Stimulated activated CD4-positive, alpha-beta T cell treated with anti-CD3 and anti-CD28 coated beads, Interleukin-12 subunit alpha, Interleukin-12 subunit beta, amount 100 ng/mL, for 48 hours (primary cell): ENCODE data around the gene PLPPR5.

Experiments used
- DNase-seq, 3 donors: peaks; one replicate each; pipeline ENCODE4 v3.0.0-alpha.2; 2020; ENCODE audit warnings: low read depth in 2 of 3, low spot score in 1 of 3

PLPPR5 gene

GRCh38 chr1:98969798-98970490 is 34.7 kb downstream of the PLPPR5 start:
- no peak for DNase-seq

DNA sequence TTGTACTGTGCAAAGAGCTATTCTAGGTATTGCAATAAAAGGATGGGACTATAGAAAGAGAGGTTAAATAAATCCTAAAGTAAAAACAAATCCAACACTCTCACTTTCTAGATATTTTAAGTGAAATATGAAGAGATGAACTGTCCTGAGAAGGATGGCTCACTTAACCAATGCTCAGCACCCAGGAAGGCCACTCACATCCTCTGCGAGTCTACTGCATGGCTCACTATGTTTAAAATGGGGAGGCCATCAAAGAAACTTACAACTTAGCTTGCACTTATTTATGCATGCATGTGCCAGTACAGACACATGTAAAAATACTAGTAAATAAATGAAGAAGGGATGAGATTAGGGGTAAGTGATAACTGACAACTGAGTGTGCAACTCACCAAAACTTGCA is 37.5 kb downstream of the PLPPR5 start:
- no peak for DNase-seq

GRCh38 chr1:98965394-98965793 is 39.3 kb downstream of the PLPPR5 start:
- no peak for DNase-seq

- DNase-seq = no peak
Observed at GRCh38 chr1:98964198-98964597, 40.5 kb downstream of the PLPPR5 start.

GRCh38 chr1:98963064-98963758 is 41.5 kb downstream of the PLPPR5 start:
- DNase-seq = no peak

DNA sequence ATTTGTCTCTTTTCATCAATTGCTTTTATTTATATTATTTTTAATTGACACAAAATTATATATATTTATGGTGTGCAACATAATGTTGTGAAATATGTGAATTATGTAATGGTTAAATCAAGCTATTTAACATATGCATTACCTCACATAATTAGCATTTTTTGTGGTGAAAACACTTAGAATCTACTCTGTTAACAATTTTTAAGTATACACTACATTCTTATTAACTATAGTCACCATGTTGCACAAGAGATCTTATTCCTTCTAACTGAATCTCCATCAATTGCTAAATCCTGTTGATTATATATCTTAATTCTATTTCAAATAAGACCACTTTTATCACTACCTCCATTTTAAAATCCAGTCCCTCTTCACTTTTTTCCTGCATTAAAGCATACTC is 42.5 kb downstream of the PLPPR5 start:
- DNase-seq = no peak

DNA sequence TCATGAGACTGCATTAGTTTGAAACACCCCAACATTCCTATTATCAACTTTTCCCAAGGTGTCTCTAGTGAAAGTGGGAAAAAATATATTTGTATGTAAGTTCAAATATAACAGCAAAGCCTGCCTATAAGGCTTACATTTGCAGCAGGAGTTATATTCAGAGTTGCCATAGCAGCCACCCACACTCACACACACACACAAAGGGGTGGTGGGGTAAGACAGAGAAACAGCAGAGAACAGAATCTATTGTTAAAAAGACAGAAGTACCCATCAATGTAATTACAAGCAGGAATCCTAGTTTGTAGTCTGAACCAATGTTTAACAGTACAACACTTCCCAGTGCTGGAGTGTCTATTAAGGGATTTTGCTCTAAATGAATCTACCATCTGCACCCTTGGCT is 55.0 kb downstream of the PLPPR5 start:
- no peak for DNase-seq

- no peak for DNase-seq
Observed at GRCh38 chr1:98949166-98949565, 55.5 kb downstream of the PLPPR5 start.

DNA sequence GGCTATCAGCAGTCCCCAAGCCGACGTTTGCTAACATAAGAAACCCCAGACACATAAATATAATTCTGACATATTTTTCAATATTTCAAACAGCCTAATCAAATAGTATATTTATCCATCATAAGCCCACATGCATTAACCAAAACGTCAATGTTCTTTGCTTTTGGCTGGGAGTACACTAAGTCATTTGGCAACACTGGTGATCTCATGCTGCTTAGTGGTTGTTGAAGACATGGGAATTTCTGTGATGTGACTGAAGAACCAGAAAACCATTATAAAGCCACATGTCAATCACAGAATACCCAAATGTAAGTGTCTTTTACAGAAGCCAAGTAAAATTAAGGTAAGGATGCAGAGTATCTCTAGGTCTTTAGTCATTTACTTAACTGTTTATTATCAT is 57.6 kb downstream of the PLPPR5 start:
- no peak for DNase-seq

- DNase-seq = peak in 2 of 3 donors; percentile 5 to 27
Observed at GRCh38 chr1:98940722-98941079, 64.0 kb downstream of the PLPPR5 start.

- no peak for DNase-seq
Observed at GRCh38 chr1:98940069-98940721, 64.5 kb downstream of the PLPPR5 start.

DNA sequence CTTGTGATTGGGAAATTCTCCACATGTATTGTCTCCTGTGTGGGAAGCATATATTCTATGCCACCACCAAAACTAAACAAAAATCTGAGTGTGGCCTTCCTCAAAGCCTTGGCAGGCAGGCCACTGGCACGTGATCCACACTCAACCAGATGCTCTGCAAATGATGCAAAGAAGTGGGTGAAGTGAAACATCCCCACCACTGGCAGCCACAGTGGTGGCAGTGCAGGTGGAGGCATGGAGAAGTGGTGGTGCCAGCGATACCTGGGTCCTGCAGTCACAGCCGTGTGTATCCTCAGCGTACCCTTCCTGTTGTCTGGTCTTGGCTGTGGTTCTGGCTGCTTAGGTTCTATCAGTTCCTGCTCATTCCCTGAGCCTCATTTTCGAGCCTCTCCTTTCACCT is 65.2 kb downstream of the PLPPR5 start:
- DNase-seq = no peak

GRCh38 chr1:98937347-98937746 is 67.3 kb downstream of the PLPPR5 start:
- no peak for DNase-seq

GRCh38 chr1:98932184-98932583 is 72.5 kb downstream of the PLPPR5 start:
- DNase-seq = no peak

GRCh38 chr1:98931128-98931835 is 73.4 kb downstream of the PLPPR5 start:
- DNase-seq = no peak

DNA sequence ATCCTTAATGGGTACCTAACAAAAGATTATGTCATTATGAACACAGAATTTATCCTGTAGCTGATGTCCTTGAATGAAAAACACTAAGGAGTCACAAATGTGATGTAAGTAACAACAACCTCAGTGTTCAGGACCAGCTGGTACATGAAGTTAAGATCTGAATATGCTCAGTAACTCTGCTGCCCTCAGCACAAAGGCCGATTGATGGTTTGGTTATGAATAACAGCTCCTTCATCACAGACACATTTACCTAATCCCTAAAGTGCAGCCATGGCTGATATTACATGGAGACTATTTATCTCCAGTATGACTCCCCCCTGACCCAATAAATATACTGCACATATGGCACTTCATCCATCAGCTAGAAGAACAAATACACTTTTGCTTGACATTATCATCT is 75.2 kb downstream of the PLPPR5 start:
- DNase-seq = no peak

GRCh38 chr1:98926597-98926996 is 78.1 kb downstream of the PLPPR5 start:
- DNase-seq = no peak

DNA sequence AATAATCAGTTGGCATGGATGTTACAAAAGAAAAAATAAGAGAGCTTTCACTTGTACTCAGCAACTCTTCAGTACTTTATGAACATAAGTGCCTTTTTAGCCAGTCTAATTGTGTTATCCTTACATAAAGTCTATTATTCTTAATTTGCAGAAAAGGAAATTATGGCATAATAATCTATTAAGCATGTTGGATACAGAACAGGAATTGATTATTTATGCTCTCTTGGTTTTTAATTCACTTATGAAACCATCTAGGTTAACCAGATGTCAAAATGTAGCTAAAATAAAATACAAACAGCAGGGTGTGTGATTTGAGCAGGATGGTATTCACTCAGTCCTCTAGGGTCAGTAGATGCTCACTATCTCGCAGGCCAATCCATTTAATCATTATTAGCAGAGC is 79.7 kb downstream of the PLPPR5 start:
- DNase-seq = no peak

DNA sequence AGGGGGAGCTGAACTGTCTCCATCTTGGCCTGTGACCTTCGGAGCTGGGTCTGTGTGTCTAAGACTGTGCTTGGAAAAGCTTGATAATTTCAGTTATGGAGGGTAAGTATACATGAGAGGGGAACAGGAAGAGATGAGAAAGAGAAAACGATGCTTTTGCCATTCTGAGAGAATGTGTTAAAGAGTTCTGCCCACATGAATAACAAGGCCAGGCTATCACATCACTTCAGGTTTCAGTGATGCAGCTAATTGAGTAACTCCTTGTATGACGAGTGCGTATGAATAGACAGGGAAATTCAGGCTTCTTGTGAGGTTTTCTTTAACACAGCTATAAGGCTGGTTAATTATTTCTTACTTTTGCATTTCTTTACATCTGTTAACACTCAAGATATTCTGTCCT is 81.0 kb downstream of the PLPPR5 start:
- no peak for DNase-seq

- no peak for DNase-seq
Observed at GRCh38 chr1:98921817-98922216, 82.8 kb downstream of the PLPPR5 start.

DNA sequence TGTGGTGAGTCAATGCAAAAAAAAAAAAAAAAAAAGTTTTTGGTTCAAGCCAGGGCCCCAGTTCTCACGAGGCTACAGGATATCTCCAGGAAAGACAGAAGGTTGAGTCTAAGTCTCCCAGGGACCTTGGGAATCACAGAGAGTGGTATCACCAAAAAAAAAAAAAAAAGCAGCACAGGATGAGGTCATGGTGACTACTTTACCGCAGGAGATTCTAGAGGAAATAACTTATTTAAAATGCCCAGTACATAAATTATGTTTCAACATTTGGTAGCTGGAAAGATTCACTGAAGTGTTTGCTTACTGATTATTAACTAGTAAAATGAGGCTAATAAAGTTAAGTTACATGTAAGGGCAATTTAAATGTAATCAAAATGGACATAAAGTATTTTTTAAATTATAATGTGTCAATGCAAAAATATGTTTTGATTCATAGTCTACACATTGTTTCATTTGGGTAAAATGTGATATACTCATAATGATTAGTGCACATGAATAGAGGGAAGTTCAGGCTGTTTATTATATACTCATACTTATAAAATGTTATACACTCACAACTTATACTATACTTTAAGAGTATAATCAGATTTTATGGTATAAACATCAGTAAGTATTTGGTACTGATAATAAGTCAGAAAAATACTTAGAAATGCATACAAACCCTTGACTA is 84.1 kb downstream of the PLPPR5 start:
- no peak for DNase-seq
